A673 (cell line): ENCODE data around the gene DIP2C. TPM values are rescaled to one million over a fixed set of nuclear protein-coding genes. Genes with fewer than 3 reads are reported as not detected.

ENCODE experiments used
- BruUV-seq: library from RNA; stranded (reverse); fragments of 400-500 nt; replicated peaks from 2 replicates; lab custom pipeline; 2021; lab: Mats Ljungman, UMichigan
- CTCF ChIA-PET: fragments of 300-600 bp; sonication (Branson Sonifier 250); formaldehyde crosslinking; loops from one replicate; lab custom pipeline; 2022; ENCODE audit warnings: antibody characterized with exemption; lab: Charles Lee
- POLR2A ChIA-PET: fragments of 300-600 bp; sonication (Branson Sonifier 250); formaldehyde crosslinking; loops from one replicate; lab custom pipeline; 2022; ENCODE audit warnings: antibody characterized with exemption; ENCODE audit not compliant: low non-redundant PET; lab: Charles Lee
- DNase-seq: peaks from one replicate; pipeline ENCODE4 v3.0.0-alpha.2; 2015; ENCODE audit warnings: low spot score
- H3K27ac ChIP-seq: fragments of 200-600 bp; sonication (generic); 2 replicates; pipeline ENCODE4 v1.5.1; 2016; ENCODE audit warnings: mixed run types, low read depth, mild to moderate bottlenecking, mixed read lengths, antibody characterized with exemption, low read length; ENCODE audit not compliant: poor library complexity, severe bottlenecking
- H3K27me3 ChIP-seq: fragments of 200-600 bp; sonication (generic); replicated peaks from 2 replicates; pipeline ENCODE4 v1.6.1; 2017; ENCODE audit warnings: mixed run types, low read depth, mild to moderate bottlenecking, mixed read lengths, antibody characterized with exemption, low read length; ENCODE audit not compliant: insufficient read depth, poor library complexity
- H3K36me3 ChIP-seq: fragments of 200-600 bp; sonication (generic); 2 replicates; pipeline ENCODE4 v1.6.1; 2016; ENCODE audit warnings: mixed run types, mild to moderate bottlenecking, mixed read lengths, antibody characterized with exemption, low read length; ENCODE audit not compliant: insufficient read depth, poor library complexity, severe bottlenecking
- H3K4me1 ChIP-seq: fragments of 200-600 bp; sonication (generic); 2 replicates; pipeline ENCODE4 v1.6.1; 2017; ENCODE audit warnings: mixed run types, mild to moderate bottlenecking, mixed read lengths, antibody characterized with exemption, low read length; ENCODE audit not compliant: insufficient read depth, poor library complexity, severe bottlenecking
- H3K4me3 ChIP-seq: fragments of 200-600 bp; sonication (generic); 2 replicates; pipeline ENCODE4 v1.5.1; 2016; ENCODE audit warnings: low read depth, mixed run types, mild to moderate bottlenecking, mixed read lengths, low read length; ENCODE audit not compliant: poor library complexity, severe bottlenecking
- H3K9me3 ChIP-seq: fragments of 200-600 bp; sonication (generic); 2 replicates; pipeline ENCODE4 v1.6.1; 2016; ENCODE audit warnings: mixed run types, low read depth, mild to moderate bottlenecking, mixed read lengths, antibody characterized with exemption, low read length; ENCODE audit not compliant: poor library complexity, severe bottlenecking
- EZH2 ChIP-seq: fragments of 200-600 bp; sonication (generic); IDR thresholded peaks from 2 replicates; pipeline ENCODE4 v1.6.1; 2017; ENCODE audit warnings: borderline replicate concordance, low read depth, mild to moderate bottlenecking, mixed read lengths, antibody characterized with exemption, low read length; ENCODE audit not compliant: poor library complexity, severe bottlenecking
- intact Hi-C: fragments of 100-400 bp; cut with micrococcal nuclease; formaldehyde crosslinking; loops from one replicate; pipeline ENCODE4 v1.10.0; 2022; ENCODE audit not compliant: unreplicated experiment
- total RNA-seq: library from RNA; stranded (reverse); gene quantifications from 2 replicates; pipeline ENCODE4 v1.2.3, GENCODE V29; 2021
- TF ChIP-seq, protein P1 (sequence below): fragments of 300-800, 200-600 bp; sonication (generic); conservative IDR thresholded peaks from 2 replicates; pipeline ENCODE4 v1.5.1; 2017; ENCODE audit warnings: low read depth, mild to moderate bottlenecking, antibody characterized with exemption, low read length, moderate library complexity, mixed read lengths

The DIP2C gene
- total RNA-seq, 1 experiment from 2014 or later, result 13.2 TPM

DNA sequence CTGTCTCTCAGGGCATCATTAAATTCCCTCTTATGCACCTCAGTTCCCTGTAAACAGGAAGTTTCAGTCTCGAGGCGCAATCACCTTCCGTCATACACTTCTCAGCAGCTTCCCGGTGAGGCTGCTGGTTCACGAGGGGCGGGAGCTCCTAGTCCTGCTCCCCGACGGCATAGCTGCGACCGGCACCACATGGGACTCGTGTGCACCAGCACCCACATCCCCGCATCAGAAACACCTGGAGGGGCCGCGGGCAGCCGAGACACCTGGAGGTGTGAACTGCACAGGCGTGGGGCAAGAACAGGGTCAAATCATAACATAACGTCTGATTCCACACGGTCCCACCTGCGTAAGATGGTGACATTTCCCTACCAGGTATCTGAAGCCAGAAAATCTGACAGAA, 52.7 kb downstream of the DIP2C start:
- ChIA-PET CTCF (no interaction called here), POLR2A (no interaction called here)
- no TSS peak for BruUV-seq
- no peaks in the 10 kb centered on the region for H3K27me3 ChIP-seq
- H3K4me1 ChIP-seq, result peaks cover 8% of the 10 kb centered on the region
- intact Hi-C loops, result no loop called here
- TF ChIP-seq, protein P1, sequence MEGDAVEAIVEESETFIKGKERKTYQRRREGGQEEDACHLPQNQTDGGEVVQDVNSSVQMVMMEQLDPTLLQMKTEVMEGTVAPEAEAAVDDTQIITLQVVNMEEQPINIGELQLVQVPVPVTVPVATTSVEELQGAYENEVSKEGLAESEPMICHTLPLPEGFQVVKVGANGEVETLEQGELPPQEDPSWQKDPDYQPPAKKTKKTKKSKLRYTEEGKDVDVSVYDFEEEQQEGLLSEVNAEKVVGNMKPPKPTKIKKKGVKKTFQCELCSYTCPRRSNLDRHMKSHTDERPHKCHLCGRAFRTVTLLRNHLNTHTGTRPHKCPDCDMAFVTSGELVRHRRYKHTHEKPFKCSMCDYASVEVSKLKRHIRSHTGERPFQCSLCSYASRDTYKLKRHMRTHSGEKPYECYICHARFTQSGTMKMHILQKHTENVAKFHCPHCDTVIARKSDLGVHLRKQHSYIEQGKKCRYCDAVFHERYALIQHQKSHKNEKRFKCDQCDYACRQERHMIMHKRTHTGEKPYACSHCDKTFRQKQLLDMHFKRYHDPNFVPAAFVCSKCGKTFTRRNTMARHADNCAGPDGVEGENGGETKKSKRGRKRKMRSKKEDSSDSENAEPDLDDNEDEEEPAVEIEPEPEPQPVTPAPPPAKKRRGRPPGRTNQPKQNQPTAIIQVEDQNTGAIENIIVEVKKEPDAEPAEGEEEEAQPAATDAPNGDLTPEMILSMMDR, result no peak
- no peak for TF ChIP-seq EZH2
- no peak for DNase-seq
- no peaks in the 10 kb centered on the region for H3K9me3 ChIP-seq
- H3K36me3 ChIP-seq, result no peaks in the 10 kb centered on the region
- H3K4me3 ChIP-seq, result no peak overlapping the region
- no peak overlapping the region for H3K27ac ChIP-seq

DNA sequence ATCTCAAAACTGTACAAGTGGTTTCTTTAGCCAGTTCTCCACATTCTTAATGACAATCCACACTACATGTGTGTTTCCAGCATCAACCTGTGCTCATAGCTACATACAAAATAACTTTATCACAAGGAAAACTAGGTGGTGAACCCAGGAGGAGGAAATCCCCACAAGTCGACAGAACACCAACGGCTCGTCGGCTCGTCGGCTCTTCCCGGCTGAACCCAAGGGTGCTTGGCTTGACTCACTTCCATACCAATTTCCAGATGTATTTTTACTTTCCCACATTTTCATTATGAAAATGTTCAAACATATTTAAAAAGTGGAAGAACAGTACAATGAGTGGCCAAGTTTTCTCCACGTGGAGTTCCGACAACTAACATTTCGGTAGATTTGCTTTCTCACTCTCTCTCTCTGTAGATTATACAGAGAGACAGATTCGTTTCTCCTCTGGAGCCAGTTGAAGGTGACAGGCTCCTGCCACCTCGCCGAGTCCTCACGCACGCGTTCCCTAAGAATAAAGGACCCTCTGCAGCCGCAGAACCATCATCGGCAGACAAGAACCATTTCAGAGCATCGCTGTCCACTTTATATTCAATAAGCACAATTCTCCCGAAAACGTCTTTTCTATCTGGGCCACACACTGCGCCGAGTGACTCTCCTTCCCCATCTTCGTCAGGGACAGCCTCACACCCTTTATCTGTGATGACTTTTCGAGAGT, 53.3 kb downstream of the DIP2C start:
- H3K4me3 ChIP-seq, result no peak overlapping the region
- no peak overlapping the region for H3K27ac ChIP-seq
- intact Hi-C loops, result no loop called here
- DNase-seq, result no peak
- TF ChIP-seq EZH2, result no peak
- TF ChIP-seq, protein P1, result no peak
- H3K27me3 ChIP-seq, result no peaks in the 10 kb centered on the region
- ChIA-PET CTCF (no interaction called here), POLR2A (no interaction called here)
- peaks cover 8% of the 10 kb centered on the region for H3K4me1 ChIP-seq
- H3K9me3 ChIP-seq, result no peaks in the 10 kb centered on the region
- no TSS peak for BruUV-seq
- H3K36me3 ChIP-seq, result no peaks in the 10 kb centered on the region

DNA sequence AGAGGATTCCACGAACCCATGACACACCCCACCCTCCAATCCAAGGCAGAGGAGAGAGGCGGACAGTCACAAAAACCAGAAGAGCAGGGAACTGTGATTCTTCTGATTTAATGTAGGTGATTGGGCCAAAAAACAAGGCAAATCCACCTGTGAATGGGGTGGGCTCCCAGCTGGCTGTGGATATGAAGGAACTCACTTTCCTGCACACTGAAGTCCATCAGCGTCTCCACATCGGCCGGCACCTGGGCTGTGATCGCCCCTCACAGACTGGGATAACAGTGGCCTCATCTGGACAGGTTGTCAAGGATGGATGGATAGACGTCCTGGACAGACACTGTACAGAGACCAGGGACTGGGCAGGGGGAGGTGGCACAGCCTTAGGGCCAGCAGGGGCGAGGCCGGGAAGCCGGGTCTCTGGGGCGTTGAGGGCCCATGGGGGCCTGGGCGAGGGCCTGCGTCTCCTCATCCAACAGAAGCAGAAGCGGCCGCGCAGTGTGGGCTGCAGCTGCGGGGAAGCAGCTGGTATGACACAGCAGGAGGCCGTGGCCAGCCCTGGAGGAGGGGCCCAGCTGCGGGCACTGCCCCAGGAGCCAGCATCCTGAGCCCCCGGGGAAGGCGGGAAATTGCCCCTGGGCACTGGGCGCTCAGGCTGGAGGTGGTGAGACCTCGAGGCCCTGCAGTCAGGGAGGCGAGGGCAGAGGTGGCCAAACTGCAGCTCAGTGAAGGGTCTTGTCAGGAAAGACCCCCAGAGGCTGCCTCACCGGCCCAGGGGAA, 54.2 kb downstream of the DIP2C start:
- Histone ChIP-seq H3K4me3 (no peak overlapping the region), H3K4me1 (peaks cover 12% of the 10 kb centered on the region), H3K9me3 (no peaks in the 10 kb centered on the region), H3K27me3 (no peaks in the 10 kb centered on the region), H3K27ac (no peak overlapping the region), H3K36me3 (no peaks in the 10 kb centered on the region)
- TF ChIP-seq, protein P1, result no peak
- TF ChIP-seq EZH2, result no peak
- intact Hi-C loops, result no loop called here
- POLR2A ChIA-PET, result no interaction called here
- CTCF ChIA-PET, result no interaction called here
- no TSS peak for BruUV-seq
- no peak for DNase-seq
